Esophagus squamous epithelium (tissue), 5 donors: ENCODE data around the gene NFIC. TPM values are rescaled to one million over a fixed set of nuclear protein-coding genes. Genes with fewer than 3 reads are reported as not detected.

ENCODE experiments used
- DNase-seq: peaks from one replicate; lab custom pipeline; 2025; lab: John Stamatoyannopoulos, UW
- H3K27ac ChIP-seq, 4 donors: fragments of 200-600 bp; sonication (generic); one replicate each; pipeline ENCODE4 v1.5.1; 2016 to 2019; ENCODE audit warnings: mild to moderate bottlenecking in 1 of 4
- H3K27me3 ChIP-seq, 4 donors: fragments of 200-600 bp; sonication (generic); 1 replicate in 3 of 4; 2 replicates in 1 of 4; pipeline versions ENCODE4 v1.5.1 to v1.6.0; 2017 to 2021; ENCODE audit warnings: antibody characterized with exemption in 1 of 4
- H3K36me3 ChIP-seq, 3 donors: fragments of 200-600 bp; sonication (generic); one replicate each; pipeline ENCODE4 v1.5.1; 2016 to 2019
- H3K4me1 ChIP-seq, 3 donors: fragments of 200-600 bp; sonication (generic); one replicate each; pipeline ENCODE4 v1.5.1; 2017 to 2019
- H3K4me3 ChIP-seq, 4 donors: fragments of 200-600 bp; sonication (generic); 1 replicate in 3 of 4; 2 replicates in 1 of 4; pipeline ENCODE4 v1.5.1; 2016 to 2019; ENCODE audit warnings: mild to moderate bottlenecking in 2 of 4, moderate library complexity in 1 of 4
- H3K9me3 ChIP-seq, 3 donors: fragments of 200-600 bp; sonication (generic); one replicate each; pipeline ENCODE4 v1.5.1; 2016 to 2019
- CTCF ChIP-seq, 6 experiments: fragments of 450-650 bp in 4 of 6; fragments of 200-600 bp in 2 of 6; sonication (generic) in 2 of 6; IDR thresholded peaks; one replicate each; pipeline ENCODE4 v1.5.1; 2016 to 2019; ENCODE audit warnings: antibody characterized with exemption in 6 of 6, mild to moderate bottlenecking in 4 of 6, moderate library complexity in 4 of 6
- POLR2A ChIP-seq, 4 donors: fragments of 450-650 bp; IDR thresholded peaks; one replicate each; pipeline ENCODE4 v1.6.1; 2017; ENCODE audit warnings: antibody characterized with exemption in 4 of 4, mild to moderate bottlenecking in 4 of 4, moderate library complexity in 3 of 4
- WGBS, 2 donors: methylation state at CpG; one replicate each; pipeline ENCODE4 v1.1.5; 2018; 5-methylcytosine and 5-hydroxymethylcytosine counted together
- intact Hi-C: fragments of 100-400 bp; cut with DNase I; formaldehyde crosslinking; loops from one replicate; pipeline ENCODE4 v1.15.0; 2022
- total RNA-seq, 4 donors: library from RNA; depleted of rRNA; stranded (reverse); fragments of >200 nt; gene quantifications; one replicate each; pipeline ENCODE4 v1.1.0, GENCODE V29; 2016
- donor health status: DM: yes; HTN: yes; CAD: no.

The NFIC gene
- total RNA-seq, 4 donors from 2014 or later = 40.8 to 80.9 (median 61.0) TPM

GRCh38 chr19:3359015-3359918, 7.1 kb upstream of the NFIC start:
- no peak for TF ChIP-seq CTCF (IDR thresholded peaks at IDR 0.05)
- TF ChIP-seq POLR2A (IDR thresholded peaks at IDR 0.05) = peak in 1 of 4 donors; percentile 45
- peaks cover 22 to 58% (median 26%) of the 10 kb centered on the region in 3 donors for H3K4me1 ChIP-seq
- H3K27me3 ChIP-seq = no peaks in the 10 kb centered on the region
- no CpG with 5 or more reads among the region's 129 CpGs for WGBS, 2 donors
- DNase-seq = no peak
- no peaks in the 10 kb centered on the region for H3K9me3 ChIP-seq
- peak overlapping the region; percentile 85 to 100 (median 96) for H3K4me3 ChIP-seq
- H3K36me3 ChIP-seq = no peaks in the 10 kb centered on the region
- peak overlapping the region; percentile 96 to 100 (median 98) for H3K27ac ChIP-seq
- intact Hi-C loops = no loop called here

- Histone ChIP-seq H3K9me3 (no peaks in the 10 kb centered on the region), H3K27me3 (no peaks in the 10 kb centered on the region), H3K36me3 (no peaks in the 10 kb centered on the region), H3K4me3 (peak overlapping the region; percentile 85 to 100 (median 96)), H3K27ac (peak overlapping the region; percentile 98 to 100 (median 99)), H3K4me1 (peaks cover 28 to 65% (median 28%) of the 10 kb centered on the region in 3 donors)
- DNase-seq = no peak
- TF ChIP-seq CTCF (IDR thresholded peaks at IDR 0.05) (no peak), POLR2A (IDR thresholded peaks at IDR 0.05) (no peak)
- intact Hi-C loops = no loop called here
- WGBS, 2 donors = no CpG with 5 or more reads among the region's 81 CpGs
Measured at GRCh38 chr19:3359919-3360420, 6.4 kb upstream of the NFIC start.

GRCh38 chr19:3360421-3361383, 5.7 kb upstream of the NFIC start:
- H3K36me3 ChIP-seq = no peaks in the 10 kb centered on the region
- H3K9me3 ChIP-seq = no peaks in the 10 kb centered on the region
- peak overlapping the region; percentile 68 to 100 (median 89) for H3K4me3 ChIP-seq
- DNase-seq = no peak
- TF ChIP-seq CTCF (IDR thresholded peaks at IDR 0.05) (peak in 3 of 6 experiments; percentile 3 to 16 (median 8)), POLR2A (IDR thresholded peaks at IDR 0.05) (peak in 2 of 4 donors; percentile 26 to 53)
- peak overlapping the region; percentile 98 to 100 (median 99) for H3K27ac ChIP-seq
- intact Hi-C loops = no loop called here
- peaks cover 35 to 72% (median 35%) of the 10 kb centered on the region in 3 donors for H3K4me1 ChIP-seq
- no peaks in the 10 kb centered on the region for H3K27me3 ChIP-seq
- WGBS, 2 donors = 0% methylated on average over 21 to 23 of the region's 90 CpGs

- Histone ChIP-seq H3K4me1 (peaks cover 37 to 78% (median 37%) of the 10 kb centered on the region in 3 donors), H3K36me3 (no peaks in the 10 kb centered on the region), H3K27ac (peak overlapping the region; percentile 98 to 100 (median 99)), H3K9me3 (no peaks in the 10 kb centered on the region), H3K27me3 (no peaks in the 10 kb centered on the region), H3K4me3 (peak overlapping the region; percentile 68 to 100 (median 89))
- WGBS, 2 donors = 22 to 34% methylated on average over 19 to 25 of the region's 27 CpGs
- no peak for TF ChIP-seq POLR2A (IDR thresholded peaks at IDR 0.05)
- TF ChIP-seq CTCF (IDR thresholded peaks at IDR 0.05) = no peak
- DNase-seq = no peak
- intact Hi-C loops = no loop called here
Measured at GRCh38 chr19:3361384-3362216, 4.8 kb upstream of the NFIC start.
